Peyer's patch (tissue), 4 donors: ENCODE results near the gene WDR64. TPM values are rescaled to one million over a fixed set of nuclear protein-coding genes. Genes with fewer than 3 reads are reported as not detected.
"Not testable (repeated sequence)": the region's sequence is repeated elsewhere in the genome, so short reads cannot be mapped to it uniquely, and the experiment has no call there.

ENCODE experiments used
- DNase-seq, 3 donors: peaks; one replicate each; pipeline ENCODE4 v3.0.0-alpha.2; 2017 to 2019
- H3K27ac ChIP-seq, 4 donors: fragments of 200-600 bp; sonication (generic); one replicate each; pipeline ENCODE4 v1.5.1; 2016 to 2019
- H3K27me3 ChIP-seq, 2 donors: fragments of 200-600 bp; sonication (generic); one replicate each; pipeline ENCODE4 v1.5.1; 2019
- H3K36me3 ChIP-seq, 3 donors: fragments of 200-600 bp; sonication (generic); one replicate each; pipeline ENCODE4 v1.5.1; 2016 to 2019
- H3K4me1 ChIP-seq, 4 donors: fragments of 200-600 bp; sonication (generic); one replicate each; pipeline ENCODE4 v1.5.1; 2016 to 2019
- H3K4me3 ChIP-seq, 4 donors: fragments of 200-600 bp; sonication (generic); 1 replicate in 3 of 4; 2 replicates in 1 of 4; pipeline ENCODE4 v1.5.1; 2016 to 2019; ENCODE audit warnings: mild to moderate bottlenecking in 1 of 4
- H3K9me3 ChIP-seq, 4 donors: fragments of 200-600 bp; sonication (generic); one replicate each; pipeline ENCODE4 v1.5.1; 2016 to 2019; ENCODE audit warnings: mild to moderate bottlenecking in 1 of 4
- CTCF ChIP-seq, 6 experiments: fragments of 450-650 bp in 4 of 6; fragments of 200-600 bp in 2 of 6; sonication (generic) in 1 of 6; IDR thresholded peaks; one replicate each; pipeline ENCODE4 v1.5.1; 2017 to 2019; ENCODE audit warnings: antibody characterized with exemption in 6 of 6, mild to moderate bottlenecking in 3 of 6, moderate library complexity in 1 of 6
- POLR2A ChIP-seq, 2 donors: fragments of 450-650 bp; IDR thresholded peaks; one replicate each; pipeline ENCODE4 v1.5.1; 2017; ENCODE audit warnings: antibody characterized with exemption in 2 of 2, mild to moderate bottlenecking in 2 of 2, moderate library complexity in 2 of 2
- total RNA-seq, 4 donors: library from RNA; depleted of rRNA; stranded (reverse); fragments of >200 nt; gene quantifications; one replicate each; pipeline ENCODE4 v1.1.0, GENCODE V29; 2016

WDR64 gene
- total RNA-seq, 4 donors from 2014 or later: not detected

GRCh38 chr1:241696815-241697639, 44.9 kb downstream of the WDR64 start:
- no peak for TF ChIP-seq CTCF (IDR thresholded peaks at IDR 0.05)
- no peak for TF ChIP-seq POLR2A (IDR thresholded peaks at IDR 0.05)
- H3K9me3 ChIP-seq: no peaks in the 10 kb centered on the region
- H3K4me3 ChIP-seq: no peak overlapping the region
- no peaks in the 10 kb centered on the region for H3K27me3 ChIP-seq
- H3K36me3 ChIP-seq: no peaks in the 10 kb centered on the region
- DNase-seq: no peak
- no peaks in the 10 kb centered on the region for H3K4me1 ChIP-seq
- no peak overlapping the region for H3K27ac ChIP-seq

DNA sequence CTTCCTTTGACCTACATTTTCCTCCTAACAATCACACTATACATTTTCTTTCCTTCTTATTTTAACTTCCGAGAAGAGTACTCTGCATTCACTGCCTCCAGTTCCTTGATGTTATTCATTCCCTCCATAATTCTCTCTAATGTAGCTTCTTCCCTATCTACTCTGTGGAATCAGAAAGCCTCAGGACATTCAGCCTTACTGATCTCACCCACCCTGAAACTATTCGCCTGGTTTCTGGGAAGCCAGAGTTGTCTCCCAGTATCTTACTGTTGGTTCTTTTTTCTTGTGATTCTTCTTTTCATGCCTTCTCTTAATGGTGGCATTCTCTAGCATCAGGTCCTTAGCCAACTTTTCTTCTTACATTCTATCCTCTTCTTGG, 45.5 kb downstream of the WDR64 start:
- Histone ChIP-seq H3K9me3 (no peaks in the 10 kb centered on the region), H3K4me1 (no peaks in the 10 kb centered on the region), H3K36me3 (no peaks in the 10 kb centered on the region), H3K4me3 (no peak overlapping the region), H3K27me3 (no peaks in the 10 kb centered on the region), H3K27ac (no peak overlapping the region)
- DNase-seq: no peak
- TF ChIP-seq POLR2A (IDR thresholded peaks at IDR 0.05): no peak
- TF ChIP-seq CTCF (IDR thresholded peaks at IDR 0.05): no peak

- Histone ChIP-seq H3K4me1 (no peaks in the 10 kb centered on the region), H3K27ac (no peak overlapping the region), H3K27me3 (no peaks in the 10 kb centered on the region), H3K4me3 (no peak overlapping the region), H3K9me3 (no peaks in the 10 kb centered on the region), H3K36me3 (no peaks in the 10 kb centered on the region)
- TF ChIP-seq CTCF (IDR thresholded peaks at IDR 0.05): no peak
- TF ChIP-seq POLR2A (IDR thresholded peaks at IDR 0.05): no peak
- no peak for DNase-seq
Observed at GRCh38 chr1:241698177-241698576, 46.1 kb downstream of the WDR64 start.

- no peaks in the 10 kb centered on the region for H3K4me1 ChIP-seq
- no peaks in the 10 kb centered on the region for H3K27me3 ChIP-seq
- H3K27ac ChIP-seq: no peak overlapping the region
- no peaks in the 10 kb centered on the region for H3K36me3 ChIP-seq
- no peak overlapping the region for H3K4me3 ChIP-seq
- no peaks in the 10 kb centered on the region for H3K9me3 ChIP-seq
- TF ChIP-seq POLR2A (IDR thresholded peaks at IDR 0.05): no peak
- TF ChIP-seq CTCF (IDR thresholded peaks at IDR 0.05): no peak
- DNase-seq: no peak
Observed at GRCh38 chr1:241701483-241702295, 49.6 kb downstream of the WDR64 start.

GRCh38 chr1:241702442-241703373, 50.6 kb downstream of the WDR64 start:
- H3K9me3 ChIP-seq: no peaks in the 10 kb centered on the region
- H3K27me3 ChIP-seq: no peaks in the 10 kb centered on the region
- H3K4me1 ChIP-seq: no peaks in the 10 kb centered on the region
- H3K36me3 ChIP-seq: no peaks in the 10 kb centered on the region
- no peak overlapping the region for H3K4me3 ChIP-seq
- no peak overlapping the region for H3K27ac ChIP-seq
- no peak for DNase-seq
- no peak for TF ChIP-seq CTCF (IDR thresholded peaks at IDR 0.05)
- no peak for TF ChIP-seq POLR2A (IDR thresholded peaks at IDR 0.05)

GRCh38 chr1:241703739-241704138, 51.7 kb downstream of the WDR64 start:
- not testable (repeated sequence) for DNase-seq, H3K9me3 ChIP-seq, H3K4me1 ChIP-seq, H3K36me3 ChIP-seq, H3K4me3 ChIP-seq, H3K27me3 ChIP-seq, H3K27ac ChIP-seq
